ES-I3 (cell line): ENCODE results near the gene TLR3.
"Not testable (repeated sequence)": the region's sequence is repeated elsewhere in the genome, so short reads cannot be mapped to it uniquely, and the experiment has no call there.

Experiments
- H3K36me3 ChIP-seq: 2 replicates; pipeline ENCODE4 v1.6.1; 2013; ENCODE audit warnings: mild to moderate bottlenecking, low read length, control low read depth, moderate library complexity; ENCODE audit not compliant: insufficient read depth
- H3K4me1 ChIP-seq: 2 replicates; pipeline ENCODE4 v1.6.1; 2013; ENCODE audit warnings: mild to moderate bottlenecking, control low read depth, low read length; ENCODE audit not compliant: insufficient read depth
- H3K9ac ChIP-seq: 2 replicates; pipeline ENCODE4 v1.6.1; 2013; ENCODE audit warnings: low read depth, mild to moderate bottlenecking, low read length, moderate library complexity
- H3K9me3 ChIP-seq: 2 replicates; pipeline ENCODE4 v1.6.1; 2013; ENCODE audit warnings: mild to moderate bottlenecking, low read length, moderate library complexity; ENCODE audit not compliant: control insufficient read depth, insufficient read depth

TLR3 gene

DNA sequence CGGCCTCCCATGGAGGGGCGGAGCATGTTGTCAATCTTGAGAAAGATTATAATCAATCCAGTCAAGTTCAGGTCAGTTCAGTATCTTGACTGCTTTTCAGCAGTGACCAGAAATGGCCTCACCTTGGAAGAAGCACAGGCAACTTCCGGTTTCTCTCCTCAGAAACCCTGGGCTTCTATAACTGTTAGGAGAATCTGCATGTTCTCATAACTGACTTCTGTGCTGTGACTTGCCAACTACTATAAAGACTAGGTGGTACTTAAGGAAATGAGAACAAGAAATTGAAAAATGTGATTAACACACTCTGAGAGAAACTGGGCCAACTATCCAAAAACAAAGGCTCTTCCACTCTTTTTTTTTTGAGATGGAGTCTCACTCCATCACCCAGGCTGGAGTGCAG lies 35.9 kb upstream of the TLR3 start:
- Histone ChIP-seq H3K36me3 (no peaks in the 10 kb centered on the region), H3K9me3 (peaks cover 14% of the 10 kb centered on the region), H3K9ac (no peak overlapping the region), H3K4me1 (peaks cover 25% of the 10 kb centered on the region)

DNA sequence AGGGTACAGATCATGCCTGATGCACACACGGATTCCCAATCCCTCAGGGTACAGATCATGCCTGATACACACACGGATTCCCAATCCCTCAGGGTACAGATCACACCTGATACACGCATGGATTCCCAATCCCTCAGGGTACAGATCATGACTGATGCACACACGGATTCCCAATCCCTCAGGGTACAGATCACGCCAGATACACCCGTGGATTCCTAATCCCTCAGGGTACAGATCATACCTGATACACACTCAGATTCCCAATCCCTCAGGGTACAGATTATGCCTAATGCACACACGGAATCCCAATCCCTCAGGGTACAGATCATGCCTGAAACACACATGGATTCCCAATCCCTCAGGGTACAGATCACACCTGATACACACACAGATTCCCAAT lies 34.3 kb upstream of the TLR3 start:
- H3K9ac ChIP-seq, H3K36me3 ChIP-seq: not testable (repeated sequence)
- Histone ChIP-seq H3K9me3 (peaks cover 14% of the 10 kb centered on the region), H3K4me1 (peaks cover 17% of the 10 kb centered on the region)

DNA sequence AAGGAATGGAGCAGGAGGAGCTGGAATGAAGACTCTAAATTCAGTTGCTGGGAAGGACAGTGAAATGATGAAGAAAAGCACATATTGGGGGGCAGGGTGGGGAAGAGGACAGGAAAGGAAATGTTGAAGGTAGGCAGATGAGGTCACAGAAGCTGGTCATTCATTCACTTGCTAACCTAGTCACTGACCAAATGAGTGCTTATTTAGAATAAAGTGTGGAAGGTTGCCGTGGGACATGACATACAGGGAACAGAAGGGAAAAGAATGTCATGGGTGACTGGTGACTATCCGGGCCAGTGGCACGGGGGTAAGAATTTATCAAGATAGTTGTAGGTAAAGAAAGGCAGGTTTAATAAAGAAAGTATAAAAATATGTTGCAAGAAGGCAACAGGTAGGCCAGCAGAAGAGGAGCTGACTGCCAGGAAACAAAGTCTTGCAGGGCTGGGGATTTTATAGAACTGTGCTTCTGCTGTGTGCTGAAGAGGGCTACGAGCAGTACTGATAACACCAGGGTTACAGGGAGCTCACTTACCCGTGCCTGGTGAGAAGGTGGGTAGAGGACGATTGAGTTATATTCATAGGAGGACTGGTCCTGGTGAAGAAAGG lies 31.9 kb upstream of the TLR3 start:
- Histone ChIP-seq H3K9me3 (peaks cover 14% of the 10 kb centered on the region), H3K36me3 (no peaks in the 10 kb centered on the region), H3K9ac (no peak overlapping the region), H3K4me1 (no peaks in the 10 kb centered on the region; the same call in 1 of the 2 replicates)

DNA sequence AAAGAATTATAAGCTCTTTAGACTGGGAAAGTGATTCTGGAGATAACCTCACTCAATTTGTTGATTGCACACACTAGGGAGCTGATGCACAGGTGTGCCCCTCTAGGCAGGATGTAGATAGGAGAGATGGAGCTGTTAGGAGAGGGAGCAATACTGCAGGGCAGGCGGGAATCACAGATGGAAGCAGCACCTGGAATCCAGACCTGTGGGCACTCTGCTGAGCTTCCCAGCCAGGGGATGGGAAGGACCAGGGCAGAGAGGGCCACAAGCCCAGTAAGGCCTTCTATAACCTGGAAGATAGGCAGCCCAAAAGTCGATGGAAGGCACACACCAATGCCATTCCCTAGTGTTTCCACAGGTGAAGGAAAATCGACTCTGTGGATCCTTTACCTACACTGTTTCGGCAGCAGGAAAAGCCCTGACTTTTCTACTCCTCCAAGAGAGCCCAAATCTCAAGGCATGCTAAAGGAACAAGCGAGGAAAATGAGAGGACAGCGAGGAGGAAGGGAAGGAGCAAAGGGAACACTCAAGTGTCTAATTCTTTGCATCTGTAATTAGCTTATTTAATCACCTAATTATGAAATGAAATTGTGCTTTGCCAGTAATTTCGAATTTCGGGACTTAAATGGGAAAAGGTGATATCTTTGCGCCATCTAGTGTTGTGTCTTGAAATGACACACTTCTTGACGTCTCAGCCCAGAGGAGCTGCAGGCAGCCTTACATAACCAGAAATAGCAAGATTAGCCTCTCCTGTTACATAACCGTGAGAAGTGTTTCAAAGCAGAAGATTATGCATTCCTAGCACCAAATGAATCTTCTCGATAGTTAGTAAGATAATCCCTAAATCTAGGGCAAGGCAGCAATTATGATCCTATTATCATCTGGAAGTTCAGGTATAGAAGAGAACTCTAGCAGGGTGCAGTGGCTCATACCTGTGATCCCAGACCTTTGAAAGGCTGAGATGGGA lies 31.0 kb upstream of the TLR3 start:
- H3K36me3 ChIP-seq, result no peaks in the 10 kb centered on the region
- H3K4me1 ChIP-seq, result no peaks in the 10 kb centered on the region; the same call in 1 of the 2 replicates
- H3K9ac ChIP-seq, result no peak overlapping the region
- H3K9me3 ChIP-seq, result peaks cover 14% of the 10 kb centered on the region

DNA sequence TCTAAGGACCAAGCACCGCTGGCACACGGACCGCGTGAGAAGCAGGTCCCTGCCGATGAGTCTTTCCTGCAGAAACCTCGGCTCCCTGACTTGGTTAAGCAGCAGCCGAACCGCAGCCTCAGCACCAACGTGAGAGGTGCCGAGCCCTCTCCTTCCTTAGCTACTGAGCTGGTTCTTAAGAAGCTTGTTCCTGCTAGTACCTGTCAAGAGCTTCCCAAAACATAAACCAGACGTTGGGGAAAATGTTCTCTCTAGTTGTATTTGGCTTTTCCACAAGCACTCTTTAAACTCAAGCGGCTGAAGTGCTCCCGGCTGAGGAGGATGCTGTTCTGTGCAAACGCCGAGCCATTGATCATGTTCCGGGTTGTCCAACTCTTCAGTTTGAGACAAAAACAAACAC lies 29.3 kb upstream of the TLR3 start:
- Histone ChIP-seq H3K4me1 (no peaks in the 10 kb centered on the region; the same call in 1 of the 2 replicates), H3K9me3 (peaks cover 14% of the 10 kb centered on the region), H3K36me3 (no peaks in the 10 kb centered on the region), H3K9ac (no peak overlapping the region)

GRCh38 chr4:186040316-186040715 lies 28.6 kb upstream of the TLR3 start:
- H3K36me3 ChIP-seq, result no peaks in the 10 kb centered on the region
- H3K9ac ChIP-seq, result no peak overlapping the region
- H3K4me1 ChIP-seq, result no peaks in the 10 kb centered on the region; the same call in 1 of the 2 replicates
- H3K9me3 ChIP-seq, result peaks cover 11% of the 10 kb centered on the region

DNA sequence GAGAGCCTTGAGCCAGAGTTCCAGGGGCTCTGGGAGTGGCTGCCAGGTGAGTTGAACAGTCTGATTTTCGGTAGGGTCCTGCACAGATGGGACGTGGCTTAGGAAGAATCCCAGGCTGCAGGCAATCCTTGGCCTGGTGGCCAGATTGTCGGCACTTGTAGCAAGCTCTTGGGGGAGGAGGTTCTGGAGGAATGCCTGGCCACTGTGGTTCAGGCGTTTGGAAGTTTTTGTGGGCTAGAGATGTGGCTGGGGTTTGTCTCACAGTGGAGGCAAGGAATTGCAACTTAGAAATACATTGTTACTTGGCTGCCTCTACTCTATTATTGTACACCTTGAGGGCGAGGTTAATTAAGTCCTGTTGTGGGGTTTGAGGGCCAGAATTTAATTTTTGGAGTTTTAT lies 21.5 kb upstream of the TLR3 start:
- not testable (repeated sequence) for H3K9ac ChIP-seq, H3K4me1 ChIP-seq, H3K9me3 ChIP-seq, H3K36me3 ChIP-seq

DNA sequence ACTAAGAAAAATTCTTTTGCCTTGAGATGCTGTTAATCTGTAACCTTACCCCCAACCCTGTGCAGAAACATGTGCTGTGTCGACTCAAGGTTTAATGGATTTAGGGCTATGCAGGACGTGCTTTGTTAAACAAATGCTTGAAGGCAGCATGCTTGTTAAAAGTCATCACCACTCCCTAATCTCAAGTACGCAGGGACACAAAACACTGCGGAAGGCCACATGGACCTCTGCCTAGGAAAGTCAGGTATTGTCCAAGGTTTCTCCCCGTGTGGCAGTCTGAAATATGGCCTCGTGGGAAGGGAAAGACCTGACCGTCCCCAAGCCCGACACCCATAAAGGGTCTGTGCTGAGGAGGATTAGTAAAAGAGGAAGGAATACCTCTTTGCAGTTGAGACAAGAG lies 18.8 kb upstream of the TLR3 start:
- H3K9me3 ChIP-seq, H3K36me3 ChIP-seq, H3K9ac ChIP-seq, H3K4me1 ChIP-seq: not testable (repeated sequence)

DNA sequence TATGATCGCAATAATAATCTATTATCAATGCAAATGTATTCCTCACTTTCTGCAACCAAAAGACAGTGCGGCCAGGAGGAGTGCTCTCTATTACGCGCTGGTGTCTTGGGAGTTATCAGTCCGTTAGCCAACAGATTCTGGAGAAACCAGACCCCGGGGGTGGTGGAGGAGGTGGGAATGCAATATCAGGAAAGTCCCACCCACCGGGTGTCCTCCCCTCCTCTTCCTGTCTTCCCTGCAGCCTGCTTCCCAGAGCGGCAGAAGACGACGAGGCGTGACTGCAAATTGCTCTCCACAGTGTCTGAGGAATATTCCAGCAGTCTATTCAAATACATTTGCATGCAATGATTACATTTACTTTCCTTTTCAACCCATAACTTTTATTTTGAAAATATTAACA lies 17.9 kb upstream of the TLR3 start:
- H3K4me1 ChIP-seq, result no peaks in the 10 kb centered on the region
- no peak overlapping the region for H3K9ac ChIP-seq
- H3K36me3 ChIP-seq, result no peaks in the 10 kb centered on the region
- H3K9me3 ChIP-seq, result no peaks in the 10 kb centered on the region

- peaks cover 4% of the 10 kb centered on the region; the same call in 1 of the 2 replicates for H3K9me3 ChIP-seq
- no peaks in the 10 kb centered on the region for H3K36me3 ChIP-seq
- H3K9ac ChIP-seq, result no peak overlapping the region
- H3K4me1 ChIP-seq, result no peaks in the 10 kb centered on the region
Observed at GRCh38 chr4:186058253-186058979, 10.5 kb upstream of the TLR3 start.

- Histone ChIP-seq H3K9ac (no peak overlapping the region), H3K4me1 (no peaks in the 10 kb centered on the region), H3K36me3 (no peaks in the 10 kb centered on the region), H3K9me3 (peaks cover 4% of the 10 kb centered on the region; the same call in 1 of the 2 replicates)
Observed at GRCh38 chr4:186058980-186059316, 10.0 kb upstream of the TLR3 start.

DNA sequence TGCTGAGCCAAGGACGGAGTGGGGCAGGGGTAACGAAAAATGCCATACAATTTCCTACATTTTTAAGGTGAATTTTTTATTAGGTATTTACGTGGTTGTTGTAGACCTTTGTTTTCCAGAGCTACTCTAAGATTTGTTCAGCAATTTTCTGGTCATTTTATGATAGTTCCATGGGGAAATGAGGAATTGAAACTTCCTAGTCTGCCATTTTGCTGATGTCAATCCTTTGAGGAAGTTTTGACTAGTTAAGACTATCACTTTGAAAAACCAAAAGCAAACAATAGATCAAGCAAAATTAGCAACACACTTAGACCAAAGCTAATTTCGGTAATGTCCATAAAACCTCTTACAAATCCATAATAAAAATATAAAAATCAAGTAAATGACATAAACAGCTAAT lies 7.0 kb upstream of the TLR3 start:
- Histone ChIP-seq H3K9ac (no peak overlapping the region), H3K9me3 (peaks cover 4% of the 10 kb centered on the region; the same call in 1 of the 2 replicates), H3K36me3 (no peaks in the 10 kb centered on the region), H3K4me1 (no peaks in the 10 kb centered on the region)

GRCh38 chr4:186067757-186068385 lies 1.1 kb upstream of the TLR3 start:
- Histone ChIP-seq H3K9me3 (no peaks in the 10 kb centered on the region), H3K36me3 (no peaks in the 10 kb centered on the region), H3K4me1 (peaks cover 20% of the 10 kb centered on the region), H3K9ac (no peak overlapping the region)

GRCh38 chr4:186069729-186070128 lies 773 bp downstream of the TLR3 start:
- Histone ChIP-seq H3K9me3 (no peaks in the 10 kb centered on the region), H3K9ac (no peak overlapping the region), H3K36me3 (no peaks in the 10 kb centered on the region), H3K4me1 (peaks cover 20% of the 10 kb centered on the region)
